C4-2B (cell line): ENCODE measurements around the gene MAPK8IP1.

Experiments
- ZFX ChIP-seq: fragments of 450-650 bp; IDR thresholded peaks from 2 replicates; pipeline ENCODE4 v1.6.1; 2017
- TF ChIP-seq, protein P1 (sequence below): fragments of 450-650 bp; conservative IDR thresholded peaks from 2 replicates; pipeline ENCODE4 v1.5.1; 2017; ENCODE audit warnings: mild to moderate bottlenecking

DNA sequence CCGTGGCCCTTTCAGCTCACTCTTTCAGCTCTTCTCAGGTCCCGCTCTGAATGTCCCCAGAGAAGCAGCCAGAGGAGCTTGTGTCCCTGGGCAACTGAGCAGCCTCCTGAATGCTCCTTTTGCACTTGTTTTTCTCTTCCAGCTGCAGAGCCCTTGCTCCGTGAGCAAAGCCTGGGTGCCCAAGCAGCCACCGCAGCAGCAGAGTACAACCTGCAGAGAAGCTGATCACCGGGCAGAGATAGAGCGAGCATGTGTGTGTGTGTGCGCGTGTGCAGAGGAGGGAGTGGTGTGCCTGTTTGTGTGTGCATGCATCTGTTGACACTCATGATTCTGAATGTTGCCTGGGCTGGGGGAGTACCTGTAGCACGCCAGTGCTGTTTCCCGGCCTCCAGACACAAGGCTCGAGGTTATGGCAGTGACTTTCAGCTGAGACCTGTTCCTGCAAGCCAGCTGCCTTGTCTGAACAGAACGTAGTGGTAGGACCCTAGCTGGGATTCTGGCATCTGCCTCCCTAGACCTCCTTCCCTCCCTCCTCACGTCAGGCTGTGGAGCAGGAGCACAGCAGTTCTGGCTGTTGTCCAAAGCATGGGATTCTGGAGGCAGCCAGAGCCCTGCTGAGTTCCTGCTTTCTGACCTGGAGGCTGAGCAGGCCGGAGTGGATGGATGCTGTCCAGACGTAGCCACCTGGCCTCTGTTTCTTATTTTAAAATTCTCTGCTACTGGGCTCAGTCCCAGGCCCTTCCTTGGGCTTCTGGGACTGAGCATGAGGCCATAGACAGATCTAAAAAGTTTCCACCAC is 4.5 kb upstream of the MAPK8IP1 start:
- TF ChIP-seq, protein P1, sequence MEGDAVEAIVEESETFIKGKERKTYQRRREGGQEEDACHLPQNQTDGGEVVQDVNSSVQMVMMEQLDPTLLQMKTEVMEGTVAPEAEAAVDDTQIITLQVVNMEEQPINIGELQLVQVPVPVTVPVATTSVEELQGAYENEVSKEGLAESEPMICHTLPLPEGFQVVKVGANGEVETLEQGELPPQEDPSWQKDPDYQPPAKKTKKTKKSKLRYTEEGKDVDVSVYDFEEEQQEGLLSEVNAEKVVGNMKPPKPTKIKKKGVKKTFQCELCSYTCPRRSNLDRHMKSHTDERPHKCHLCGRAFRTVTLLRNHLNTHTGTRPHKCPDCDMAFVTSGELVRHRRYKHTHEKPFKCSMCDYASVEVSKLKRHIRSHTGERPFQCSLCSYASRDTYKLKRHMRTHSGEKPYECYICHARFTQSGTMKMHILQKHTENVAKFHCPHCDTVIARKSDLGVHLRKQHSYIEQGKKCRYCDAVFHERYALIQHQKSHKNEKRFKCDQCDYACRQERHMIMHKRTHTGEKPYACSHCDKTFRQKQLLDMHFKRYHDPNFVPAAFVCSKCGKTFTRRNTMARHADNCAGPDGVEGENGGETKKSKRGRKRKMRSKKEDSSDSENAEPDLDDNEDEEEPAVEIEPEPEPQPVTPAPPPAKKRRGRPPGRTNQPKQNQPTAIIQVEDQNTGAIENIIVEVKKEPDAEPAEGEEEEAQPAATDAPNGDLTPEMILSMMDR = no peak
- no peak for TF ChIP-seq ZFX
